Fibroblast of the aortic adventitia (primary cell): ENCODE measurements around the gene DNAH9. TPM values are rescaled to one million over a fixed set of nuclear protein-coding genes. Genes with fewer than 3 reads are reported as not detected.

Experiments
- DNase-seq: peaks from one replicate; pipeline ENCODE4 v3.0.0-alpha.2; 2010; ENCODE audit warnings: low read depth
- H3K4me3 ChIP-seq: 2 replicates; pipeline ENCODE4 v1.5.1; 2011; ENCODE audit warnings: low read depth, mild to moderate bottlenecking, control low read depth, low read length, moderate library complexity
- total RNA-seq: library from RNA; depleted of rRNA; stranded (reverse); fragments of >200 nt; gene quantifications from 2 replicates; pipeline ENCODE4 v1.2.3, GENCODE V29; 2012; ENCODE audit warnings: low replicate concordance
- TF ChIP-seq, protein P1 (sequence below): IDR thresholded peaks from 2 replicates; pipeline ENCODE4 v1.5.1; 2011; ENCODE audit warnings: mild to moderate bottlenecking, low read length, control low read depth, inconsistent platforms; ENCODE audit not compliant: insufficient read depth

Gene DNAH9
- total RNA-seq, 1 donor, result not detected

GRCh38 chr17:11628831-11629230 is 30.6 kb downstream of the DNAH9 start:
- no peak for DNase-seq
- TF ChIP-seq, protein P1, sequence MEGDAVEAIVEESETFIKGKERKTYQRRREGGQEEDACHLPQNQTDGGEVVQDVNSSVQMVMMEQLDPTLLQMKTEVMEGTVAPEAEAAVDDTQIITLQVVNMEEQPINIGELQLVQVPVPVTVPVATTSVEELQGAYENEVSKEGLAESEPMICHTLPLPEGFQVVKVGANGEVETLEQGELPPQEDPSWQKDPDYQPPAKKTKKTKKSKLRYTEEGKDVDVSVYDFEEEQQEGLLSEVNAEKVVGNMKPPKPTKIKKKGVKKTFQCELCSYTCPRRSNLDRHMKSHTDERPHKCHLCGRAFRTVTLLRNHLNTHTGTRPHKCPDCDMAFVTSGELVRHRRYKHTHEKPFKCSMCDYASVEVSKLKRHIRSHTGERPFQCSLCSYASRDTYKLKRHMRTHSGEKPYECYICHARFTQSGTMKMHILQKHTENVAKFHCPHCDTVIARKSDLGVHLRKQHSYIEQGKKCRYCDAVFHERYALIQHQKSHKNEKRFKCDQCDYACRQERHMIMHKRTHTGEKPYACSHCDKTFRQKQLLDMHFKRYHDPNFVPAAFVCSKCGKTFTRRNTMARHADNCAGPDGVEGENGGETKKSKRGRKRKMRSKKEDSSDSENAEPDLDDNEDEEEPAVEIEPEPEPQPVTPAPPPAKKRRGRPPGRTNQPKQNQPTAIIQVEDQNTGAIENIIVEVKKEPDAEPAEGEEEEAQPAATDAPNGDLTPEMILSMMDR, result no peak

DNA sequence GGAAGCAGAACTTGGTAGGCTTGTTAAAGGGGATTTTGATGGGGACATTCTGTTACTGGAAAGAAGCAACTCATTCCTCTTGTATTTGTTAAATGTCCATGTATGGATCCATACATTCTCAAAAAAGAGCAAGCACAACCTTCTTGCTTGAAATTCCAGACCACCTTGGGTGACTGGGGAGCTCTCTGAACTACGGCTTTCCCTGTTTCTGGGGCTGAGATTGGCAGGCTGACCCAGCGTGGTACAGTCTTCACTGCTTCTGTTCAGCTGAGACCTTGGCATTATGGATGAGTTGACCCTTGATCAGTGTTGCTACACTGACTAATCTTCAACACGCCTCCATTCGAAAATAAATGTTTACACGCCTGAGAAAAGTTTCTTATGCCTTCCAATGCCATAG is 38.5 kb downstream of the DNAH9 start:
- no peak overlapping the region for H3K4me3 ChIP-seq
- no peak for DNase-seq
- TF ChIP-seq, protein P1, result no peak

More at GRCh38 chr17:11628831-11629230, 30.6 kb downstream of the DNAH9 start:
- no peak overlapping the region for H3K4me3 ChIP-seq

GRCh38 chr17:11637796-11638195 is 39.5 kb downstream of the DNAH9 start:
- H3K4me3 ChIP-seq, result no peak overlapping the region
- no peak for DNase-seq
- TF ChIP-seq, protein P1, result no peak

DNA sequence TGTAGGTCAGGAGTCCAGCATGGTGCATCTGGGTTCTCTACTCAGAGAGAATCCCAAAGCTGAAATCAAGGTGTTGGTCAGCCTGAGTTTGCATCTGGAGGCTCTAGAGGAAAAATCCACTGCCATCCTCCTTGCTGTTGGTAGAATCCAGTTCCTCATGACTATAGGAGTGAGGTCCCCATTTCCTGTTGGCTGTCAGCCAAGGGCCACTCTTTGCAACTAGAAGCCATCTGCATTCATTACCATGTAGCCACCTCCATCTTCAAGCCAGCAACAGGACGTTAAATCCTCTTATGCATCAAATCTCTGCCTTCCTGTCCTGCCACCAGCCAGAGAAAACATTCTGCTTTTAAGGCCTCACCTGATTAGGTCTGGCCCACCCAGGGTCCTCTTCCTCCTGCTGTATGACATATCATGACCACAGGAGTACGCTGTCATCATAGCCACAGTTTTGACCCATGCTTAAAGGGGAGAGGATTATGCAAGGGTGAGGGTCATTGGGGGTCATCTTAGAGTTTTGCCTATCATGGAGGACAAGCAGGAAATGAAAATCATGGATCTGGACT is 40.5 kb downstream of the DNAH9 start:
- no peak for DNase-seq
- H3K4me3 ChIP-seq, result no peak overlapping the region
- TF ChIP-seq, protein P1, result no peak

DNA sequence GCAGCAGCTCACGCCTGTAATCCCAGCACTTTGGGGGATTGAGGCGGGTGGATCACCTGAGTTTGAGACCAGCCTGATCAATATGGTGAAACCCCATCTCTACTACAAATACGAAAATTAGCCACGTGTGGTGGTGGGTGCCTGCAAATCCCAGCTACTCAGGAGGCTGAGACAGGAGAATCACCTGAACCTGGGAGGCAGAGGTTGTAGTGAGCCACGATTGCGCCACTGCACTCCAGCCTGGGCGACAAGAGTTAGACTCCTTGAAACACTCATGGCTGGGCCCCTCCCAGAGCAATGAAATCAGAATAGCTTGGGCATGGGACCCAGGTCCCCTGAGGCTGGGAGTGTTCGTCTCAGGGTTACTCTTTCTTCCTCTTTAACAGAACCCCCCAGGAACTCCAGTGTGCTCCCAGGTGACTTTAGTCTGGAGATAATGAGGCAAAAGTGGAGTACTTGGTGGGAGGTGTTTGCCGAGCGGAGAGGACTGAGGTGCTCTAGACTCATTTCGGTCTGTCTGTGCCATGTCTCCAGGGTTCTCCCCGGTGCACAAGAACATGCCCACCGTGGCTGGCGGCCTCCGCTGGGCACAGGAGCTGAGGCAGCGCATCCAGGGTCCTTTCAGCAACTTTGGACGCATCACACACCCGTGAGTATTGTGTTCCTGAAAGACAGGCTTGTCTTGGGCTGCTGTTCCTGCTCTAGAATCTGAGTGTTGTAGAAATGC is 41.6 kb downstream of the DNAH9 start:
- no peak for DNase-seq
- H3K4me3 ChIP-seq, result no peak overlapping the region
- TF ChIP-seq, protein P1, result no peak

DNA sequence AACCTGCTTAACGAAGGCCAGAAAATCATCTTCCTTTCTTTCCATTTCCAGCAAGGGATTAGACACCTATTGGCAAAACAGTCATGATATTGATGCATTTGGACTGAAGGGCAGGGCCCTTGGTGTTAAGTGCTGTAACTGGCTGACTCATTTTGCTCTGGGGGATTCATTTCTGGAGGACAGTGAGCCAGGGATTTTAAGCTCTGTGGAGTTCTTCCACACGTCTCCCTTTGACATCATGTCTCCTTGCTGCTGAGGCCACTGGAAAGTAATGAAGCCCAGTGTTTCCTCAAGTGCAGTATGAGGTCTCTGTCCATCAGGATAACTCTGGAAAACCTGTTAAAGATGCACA is 42.2 kb downstream of the DNAH9 start:
- DNase-seq, result no peak
- H3K4me3 ChIP-seq, result no peak overlapping the region
- TF ChIP-seq, protein P1, result no peak
